Keratinocyte (primary cell): ENCODE data around the gene VPS9D1. TPM values are rescaled to one million over a fixed set of nuclear protein-coding genes. Genes with fewer than 3 reads are reported as not detected.

Source experiments
- DNase-seq: peaks from one replicate; pipeline ENCODE4 v3.0.0-alpha.2; 2011; ENCODE audit warnings: low read depth, missing footprints, low spot score
- FAIRE-seq: peaks from 2 replicates; lab custom pipeline; 2011; peaks lifted over from hg19 to GRCh38; lab: Jason Lieb, UNC
- H2AFZ ChIP-seq: 2 replicates; pipeline ENCODE4 v1.6.0; 2012; ENCODE audit warnings: low read length, control low read depth, inconsistent platforms; ENCODE audit not compliant: control insufficient read depth
- H3K27ac ChIP-seq: 2 replicates; pipeline ENCODE4 v1.5.1; 2011; ENCODE audit warnings: low read length; ENCODE audit not compliant: control insufficient read depth, insufficient read depth
- H3K27me3 ChIP-seq: 3 replicates; pipeline ENCODE4 v1.6.0; 2011; ENCODE audit warnings: low read length; ENCODE audit not compliant: control insufficient read depth, insufficient read depth; ENCODE audit errors: extremely low read depth
- H3K36me3 ChIP-seq, 2 experiments: 2 replicates in 1 of 2; 3 replicates in 1 of 2; pipeline ENCODE4 v1.5.1; 2011; ENCODE audit warnings: low read length in 2 of 2, mild to moderate bottlenecking in 1 of 2; ENCODE audit not compliant: control insufficient read depth in 2 of 2, insufficient read depth in 2 of 2; ENCODE audit errors: extremely low read depth in 1 of 2
- H3K4me1 ChIP-seq: 3 replicates; pipeline ENCODE4 v1.5.1; 2011; ENCODE audit warnings: low read length; ENCODE audit not compliant: control insufficient read depth, insufficient read depth; ENCODE audit errors: extremely low read depth
- H3K4me2 ChIP-seq: 3 replicates; pipeline ENCODE4 v1.6.0; 2011; ENCODE audit warnings: low read depth, low read length; ENCODE audit not compliant: control insufficient read depth, insufficient read depth; ENCODE audit errors: extremely low read depth
- H3K4me3 ChIP-seq, 3 experiments: fragments of 200-600 bp in 1 of 3; sonication (generic) in 1 of 3; 2 replicates in 2 of 3; 3 replicates in 1 of 3; pipeline ENCODE4 v1.5.1; 2011 to 2016; ENCODE audit warnings: low read length in 3 of 3, mild to moderate bottlenecking in 3 of 3, control low read depth in 2 of 3, inconsistent platforms in 1 of 3, low read depth in 1 of 3, mixed read lengths in 1 of 3, mixed run types in 1 of 3, moderate library complexity in 1 of 3; ENCODE audit not compliant: control insufficient read depth in 2 of 3, insufficient read depth in 2 of 3; ENCODE audit errors: extremely low read depth in 1 of 3
- H3K79me2 ChIP-seq: 2 replicates; pipeline ENCODE4 v1.6.0; 2012; ENCODE audit warnings: low read length; ENCODE audit not compliant: control insufficient read depth, insufficient read depth
- H3K9ac ChIP-seq: 3 replicates; pipeline ENCODE4 v1.6.0; 2011; ENCODE audit warnings: low read length; ENCODE audit not compliant: control insufficient read depth, insufficient read depth; ENCODE audit errors: extremely low read depth
- H3K9me1 ChIP-seq: 3 replicates; pipeline ENCODE4 v1.6.0; 2011; ENCODE audit warnings: low read length; ENCODE audit not compliant: control insufficient read depth, insufficient read depth; ENCODE audit errors: extremely low read depth
- H3K9me3 ChIP-seq: 2 replicates; pipeline ENCODE4 v1.5.1; 2012; ENCODE audit warnings: low read depth, low read length; ENCODE audit not compliant: control insufficient read depth
- H4K20me1 ChIP-seq: 3 replicates; pipeline ENCODE4 v1.6.0; 2011; ENCODE audit warnings: low read length; ENCODE audit not compliant: control insufficient read depth, insufficient read depth; ENCODE audit errors: extremely low read depth
- CTCF ChIP-seq, 3 experiments: IDR thresholded peaks in 1 of 3; conservative IDR thresholded peaks in 1 of 3; optimal IDR thresholded peaks in 1 of 3; 2 replicates in 2 of 3; 3 replicates in 1 of 3; pipeline versions ENCODE3 to v1.5.1; 2011; ENCODE audit warnings: low read length in 3 of 3, mild to moderate bottlenecking in 3 of 3, moderate library complexity in 2 of 3, control low read depth in 1 of 3, inconsistent platforms in 1 of 3; ENCODE audit not compliant: insufficient read depth in 2 of 3; ENCODE audit errors: extremely low read depth in 1 of 3
- EZH2 ChIP-seq: IDR thresholded peaks from one replicate; pipeline ENCODE4 v1.6.1; 2012; ENCODE audit warnings: inconsistent platforms, mild to moderate bottlenecking, low read length, moderate library complexity
- dilution Hi-C: fragments of 300-500 bp; cut with MboI; formaldehyde crosslinking; loops from one replicate; pipeline ENCODE4 v1.7.0; 2020; ENCODE audit warnings: low sequenced_read_pairs; ENCODE audit not compliant: extremely low pct_ligation_motif_present
- polyA plus RNA-seq, 5 experiments: library from polyadenylated mRNA; depleted of rRNA in 3 of 5; stranded (reverse) in 3 of 5; stranded (forward) in 1 of 5; unstranded in 1 of 5; fragments of >200 nt; gene quantifications; 1 replicate in 1 of 5; 2 replicates in 3 of 5; 3 replicates in 1 of 5; pipeline versions ENCODE4 v1.2.1 to v1.2.3, GENCODE V29; 2011 to 2012; ENCODE audit warnings: missing spikeins in 2 of 5, low read depth in 1 of 5, low replicate concordance in 1 of 5

Gene VPS9D1
- polyA plus RNA-seq, 1 donor (not counting 4 experiments of a cell fraction or from before 2014, with no cell fraction given), result 1.6 TPM

GRCh38 chr16:89709716-89710432, 10.8 kb downstream of the VPS9D1 start:
- peaks cover 3 to 5% of the 10 kb centered on the region in 2 experiments for H3K36me3 ChIP-seq
- dilution Hi-C loops, result no loop called here
- H3K4me1 ChIP-seq, result peaks cover 11% of the 10 kb centered on the region
- H2AFZ ChIP-seq, result no peak overlapping the region
- H4K20me1 ChIP-seq, result no peaks in the 10 kb centered on the region
- DNase-seq (no peak), FAIRE-seq (no peak)
- no peak overlapping the region for H3K9ac ChIP-seq
- H3K79me2 ChIP-seq, result peaks cover 6% of the 10 kb centered on the region
- no peaks in the 10 kb centered on the region for H3K9me3 ChIP-seq
- no peak overlapping the region for H3K27ac ChIP-seq
- TF ChIP-seq CTCF (optimal IDR thresholded peaks at IDR 0.05 in 1 of 3, IDR thresholded peaks at IDR 0.05 in 1 of 3, conservative IDR thresholded peaks at IDR 0.05 in 1 of 3; ENCODE audit: extremely low read depth in 1 of 3, insufficient read depth in 2 of 3, low read length in 3 of 3), result no peak
- TF ChIP-seq EZH2, result no peak
- no peaks in the 10 kb centered on the region for H3K27me3 ChIP-seq
- H3K9me1 ChIP-seq, result no peaks in the 10 kb centered on the region
- no peak overlapping the region for H3K4me2 ChIP-seq
- H3K4me3 ChIP-seq, result no peak overlapping the region

DNA sequence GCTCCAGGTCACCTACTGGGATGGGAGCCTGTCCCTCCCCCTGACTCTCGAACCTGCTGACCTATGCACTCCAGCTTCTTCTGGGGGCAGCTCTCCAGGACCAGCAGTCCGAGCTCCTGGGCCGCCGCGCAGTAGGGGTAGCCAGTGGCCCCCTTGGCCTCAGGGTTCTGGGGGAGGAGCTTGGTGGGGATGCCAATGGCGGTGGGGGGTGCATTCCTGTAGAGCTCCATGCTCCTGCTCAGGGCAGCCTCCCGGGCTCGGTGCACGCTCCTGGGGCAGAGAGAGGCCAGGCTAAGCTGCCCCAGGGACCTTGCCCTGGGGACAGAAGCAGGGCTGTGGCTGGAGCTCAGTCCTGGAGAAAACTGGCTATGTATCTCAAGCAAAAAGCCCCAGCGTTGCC, 11.5 kb downstream of the VPS9D1 start:
- H4K20me1 ChIP-seq, result no peaks in the 10 kb centered on the region
- FAIRE-seq, result no peak

More for the DNA sequence above, 11.5 kb downstream of the VPS9D1 start:
- Histone ChIP-seq H3K9me3 (no peaks in the 10 kb centered on the region), H3K79me2 (peaks cover 4% of the 10 kb centered on the region), H3K9me1 (no peaks in the 10 kb centered on the region), H2AFZ (no peak overlapping the region), H3K9ac (no peak overlapping the region), H3K27ac (no peak overlapping the region), H3K4me3 (no peak overlapping the region), H3K4me2 (no peak overlapping the region), H3K36me3 (peaks cover 1 to 2% of the 10 kb centered on the region in 2 experiments), H3K27me3 (no peaks in the 10 kb centered on the region), H3K4me1 (peaks cover 11% of the 10 kb centered on the region)
- dilution Hi-C loops, result no loop called here
- no peak for DNase-seq
- TF ChIP-seq CTCF (optimal IDR thresholded peaks at IDR 0.05 in 1 of 3, IDR thresholded peaks at IDR 0.05 in 1 of 3, conservative IDR thresholded peaks at IDR 0.05 in 1 of 3; ENCODE audit: extremely low read depth in 1 of 3, insufficient read depth in 2 of 3, low read length in 3 of 3), result no peak
- TF ChIP-seq EZH2, result no peak
